GM12891 (cell line): ENCODE data around the gene CLPTM1L.

Source experiments
- POLR2A ChIP-seq: IDR thresholded peaks from 2 replicates; pipeline ENCODE4 v1.6.1; 2011; ENCODE audit warnings: low read depth, low read length, control low read depth
- TAF1 ChIP-seq: IDR thresholded peaks from 2 replicates; pipeline ENCODE4 v1.6.1; 2011; ENCODE audit warnings: low read depth, low read length, control low read depth

DNA sequence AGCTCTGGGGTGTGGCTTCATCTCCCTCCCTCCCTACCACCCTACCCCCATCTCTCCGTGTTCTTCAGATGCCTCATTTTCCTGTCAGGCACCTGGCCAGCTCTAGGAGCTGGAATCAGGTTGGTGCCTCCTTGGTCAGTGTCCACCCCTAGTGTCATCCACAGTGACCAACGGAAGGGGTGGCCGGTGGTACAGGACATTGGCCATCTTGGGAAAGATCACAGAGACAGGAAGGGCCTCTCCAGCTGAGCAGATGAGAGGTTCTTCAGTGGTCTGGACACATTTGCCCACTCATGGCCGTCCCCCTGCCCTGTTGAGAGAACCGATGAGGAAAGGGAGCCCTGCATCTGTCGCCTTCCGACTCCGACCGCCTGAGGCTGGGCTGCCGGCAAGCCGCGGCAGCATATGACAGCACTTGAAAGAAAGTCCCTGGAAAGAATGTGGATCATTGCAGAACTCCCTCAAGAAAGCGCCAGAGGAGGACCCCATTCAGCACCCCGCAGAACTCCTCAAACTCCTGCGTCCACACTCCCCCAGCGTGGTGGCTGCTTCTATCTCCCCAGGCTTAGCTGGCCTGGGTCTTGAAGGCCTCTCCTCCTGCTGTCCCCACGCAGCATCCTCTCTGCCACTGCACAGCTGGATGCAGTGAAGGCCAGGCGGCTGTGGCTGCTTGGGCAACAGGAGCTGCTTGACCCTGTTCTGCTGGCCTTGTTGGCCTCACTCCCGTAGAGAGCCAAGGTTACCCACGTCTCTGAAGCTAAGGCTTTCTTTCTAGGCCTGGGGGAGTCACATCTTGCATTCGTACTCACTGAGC lies 1.9 kb upstream of the CLPTM1L start:
- TF ChIP-seq TAF1 (no peak), POLR2A (no peak)
